CD4-positive, alpha-beta T cell treated with Interleukin-21 for 1 hour (primary cell): ENCODE results near the gene CTNNA2.

ENCODE experiments used
- DNase-seq: peaks from one replicate; pipeline ENCODE4 v3.0.0-alpha.2; 2020

Gene CTNNA2

DNA sequence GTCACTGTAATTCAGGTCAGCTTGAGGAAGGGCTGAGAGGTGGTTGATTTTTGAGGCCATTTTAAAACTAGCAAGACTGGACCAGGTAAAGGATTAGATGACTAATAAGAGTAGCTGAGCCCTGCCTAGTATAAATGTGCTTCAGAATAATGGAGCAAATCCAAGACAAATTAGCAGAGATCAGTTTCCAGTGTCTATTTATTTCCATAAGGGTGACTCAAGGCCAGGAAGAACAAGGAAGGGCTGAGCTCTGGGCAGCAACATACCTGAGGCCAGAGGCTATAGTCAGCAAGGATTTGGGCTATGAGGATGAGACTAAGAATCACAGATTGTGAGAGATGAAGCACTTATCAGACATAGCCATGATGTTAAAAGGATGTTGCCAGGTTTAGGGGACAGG is 1130.7 kb downstream of the CTNNA2 start:
- DNase-seq: no peak

DNA sequence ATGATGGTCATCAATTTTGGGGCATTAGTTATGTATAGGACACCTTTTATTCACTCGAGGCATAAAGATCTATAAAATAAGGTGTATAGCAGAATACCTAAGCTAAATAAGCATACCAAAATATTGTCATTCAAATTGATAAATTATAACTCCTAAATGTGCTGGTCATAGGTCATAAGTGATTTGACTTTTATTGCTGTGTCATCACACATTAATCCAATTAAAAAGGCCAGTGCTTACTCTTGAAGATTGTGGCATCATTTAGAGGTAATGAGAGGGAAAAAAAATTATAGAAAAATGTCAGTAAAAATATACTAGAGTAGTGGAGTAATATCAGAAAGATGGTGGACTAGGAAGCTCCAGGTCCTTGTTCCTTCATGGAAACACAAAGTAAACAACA is 1138.6 kb downstream of the CTNNA2 start:
- no peak for DNase-seq

DNA sequence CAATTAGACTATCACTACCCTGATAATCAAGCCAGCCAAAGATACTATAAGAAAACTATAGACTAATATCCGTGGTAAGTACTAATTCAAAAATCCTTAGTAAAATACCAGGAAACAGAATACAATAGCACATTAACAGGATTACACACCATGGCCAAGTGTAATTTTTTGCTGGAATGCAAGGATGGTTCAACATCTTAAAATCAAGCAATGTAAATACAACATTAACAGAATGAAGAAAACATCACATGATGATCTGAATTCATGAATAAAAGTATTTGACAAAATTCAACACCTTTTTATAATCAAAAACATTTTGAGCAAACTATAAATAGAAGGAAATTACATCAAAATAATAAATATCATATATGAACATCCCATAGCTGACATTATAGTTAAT is 1142.4 kb downstream of the CTNNA2 start:
- no peak for DNase-seq

GRCh38 chr2:80670763-80671162 is 1157.9 kb downstream of the CTNNA2 start:
- no peak for DNase-seq

DNA sequence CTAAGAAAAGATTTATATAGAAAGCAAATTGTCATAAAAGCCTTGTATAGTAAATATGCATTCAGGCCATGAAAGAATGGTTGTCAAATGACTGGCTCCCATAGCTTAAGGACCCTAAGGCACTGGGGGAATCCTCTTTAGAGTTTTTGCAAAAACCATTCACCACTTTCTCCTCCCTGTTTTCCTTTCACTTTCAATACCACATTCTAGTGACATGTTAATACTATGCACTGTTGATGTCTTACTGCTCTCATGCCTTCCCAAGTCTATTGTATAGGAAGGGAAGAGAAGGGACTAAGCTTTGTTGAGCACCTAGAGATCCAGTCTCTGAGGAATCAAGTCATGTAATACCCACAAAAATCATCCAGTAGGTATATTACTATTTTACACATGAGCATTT is 1174.7 kb downstream of the CTNNA2 start:
- DNase-seq: no peak

DNA sequence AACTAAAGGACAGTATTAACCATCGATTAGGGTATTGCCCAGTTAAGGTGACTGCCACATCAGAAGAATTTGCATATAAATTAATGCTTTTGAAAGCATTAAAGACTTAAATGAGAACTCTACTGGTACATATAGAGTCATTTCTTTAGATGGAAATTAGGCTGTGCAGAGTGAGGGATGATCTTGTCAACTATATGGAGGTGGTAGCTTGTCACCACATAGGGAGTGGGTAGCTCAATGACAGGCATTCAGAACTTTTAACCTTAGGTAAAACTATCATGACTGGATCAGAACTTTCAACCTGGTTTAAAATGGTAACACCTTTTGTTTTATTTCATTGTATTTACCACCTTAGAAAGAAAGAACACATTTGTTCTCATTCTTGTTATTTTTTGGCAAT is 1176.3 kb downstream of the CTNNA2 start:
- DNase-seq: no peak
